Ramos (cell line): ENCODE results near the gene NFYA.

ENCODE experiments used
- in situ Hi-C: fragments of 300-500 bp; cut with MboI; formaldehyde crosslinking; loops from one replicate; pipeline ENCODE4 v1.14.3; 2022; ENCODE audit warnings: low sequenced_read_pairs; ENCODE audit not compliant: unreplicated experiment

NFYA gene

GRCh38 chr6:41071923-41072835 is 595 bp upstream of the NFYA start, which contains the start of gene OARD1:
Gene OARD1 (minus strand): TSS chr6:41072356. CDS start chr6:41071634, 722 bp downstream.
- in situ Hi-C loops, result no loop called here

- in situ Hi-C loops, result no loop called here
Observed at GRCh38 chr6:41073203-41073967, 611 bp downstream of the NFYA start.

- in situ Hi-C loops, result no loop called here
Observed at GRCh38 chr6:41073968-41074691, 1.4 kb downstream of the NFYA start.

- in situ Hi-C loops, result loop anchor here (25.0 kb wide), 1 partner anchor 237 kb away; no protein-coding TSS in a partner anchor
Observed at GRCh38 chr6:41074692-41075436, 2.1 kb downstream of the NFYA start.

GRCh38 chr6:41075651-41076626 is 3.2 kb downstream of the NFYA start:
- in situ Hi-C loops, result loop anchor here (25.0 kb wide), 1 partner anchor 236 kb away; no protein-coding TSS in a partner anchor

GRCh38 chr6:41077536-41077935 is 4.8 kb downstream of the NFYA start:
- in situ Hi-C loops, result loop anchor here (25.0 kb wide), 1 partner anchor 235 kb away; no protein-coding TSS in a partner anchor

GRCh38 chr6:41078101-41078500 is 5.3 kb downstream of the NFYA start:
- in situ Hi-C loops, result loop anchor here (25.0 kb wide), 1 partner anchor 234 kb away; no protein-coding TSS in a partner anchor

- in situ Hi-C loops, result loop anchor here (25.0 kb wide), 1 partner anchor 233 kb away; no protein-coding TSS in a partner anchor
Observed at GRCh38 chr6:41079080-41079479, 6.3 kb downstream of the NFYA start.

GRCh38 chr6:41080621-41081020 is 7.8 kb downstream of the NFYA start:
- in situ Hi-C loops, result loop anchor here (25.0 kb wide), 1 partner anchor 232 kb away; no protein-coding TSS in a partner anchor

GRCh38 chr6:41083072-41083471 is 10.3 kb downstream of the NFYA start:
- in situ Hi-C loops, result loop anchor here (25.0 kb wide), 1 partner anchor 229 kb away; no protein-coding TSS in a partner anchor

- in situ Hi-C loops, result loop anchor here (25.0 kb wide), 1 partner anchor 227 kb away; no protein-coding TSS in a partner anchor
Observed at GRCh38 chr6:41085182-41085581, 12.4 kb downstream of the NFYA start.

- in situ Hi-C loops, result loop anchor here (25.0 kb wide), 1 partner anchor 224 kb away; no protein-coding TSS in a partner anchor
Observed at GRCh38 chr6:41088451-41088850, 15.7 kb downstream of the NFYA start.

GRCh38 chr6:41090841-41091761 is 18.3 kb downstream of the NFYA start:
- in situ Hi-C loops, result loop anchor here (25.0 kb wide), 1 partner anchor 221 kb away; no protein-coding TSS in a partner anchor

GRCh38 chr6:41092421-41093140 is 19.8 kb downstream of the NFYA start:
- in situ Hi-C loops, result loop anchor here (25.0 kb wide), 1 partner anchor 220 kb away; no protein-coding TSS in a partner anchor

- in situ Hi-C loops, result loop anchor here (25.0 kb wide), 1 partner anchor 219 kb away; no protein-coding TSS in a partner anchor
Observed at GRCh38 chr6:41093729-41094128, 21.0 kb downstream of the NFYA start.
